Gastroesophageal sphincter (tissue), 3 donors: Measurements from ENCODE around the gene CUBN.

Experiments used
- CTCF ChIP-seq, 4 experiments: fragments of 200-600 bp in 2 of 4; fragments of 450-650 bp in 2 of 4; sonication (generic) in 1 of 4; IDR thresholded peaks; one replicate each; pipeline ENCODE4 v1.5.1; 2017 to 2019; ENCODE audit warnings: antibody characterized with exemption in 4 of 4, mild to moderate bottlenecking in 2 of 4, moderate library complexity in 2 of 4
- POLR2A ChIP-seq, 2 donors: fragments of 450-650 bp; IDR thresholded peaks; one replicate each; pipeline ENCODE4 v1.6.1; 2017; ENCODE audit warnings: antibody characterized with exemption in 2 of 2, mild to moderate bottlenecking in 2 of 2, moderate library complexity in 1 of 2
- POLR2AphosphoS5 ChIP-seq: sonication (generic); formaldehyde crosslinking; IDR thresholded peaks from one replicate; pipeline ENCODE4 v1.6.1; 2017; ENCODE audit warnings: antibody characterized with exemption

- TF ChIP-seq POLR2AphosphoS5 (no peak), POLR2A (IDR thresholded peaks at IDR 0.05) (no peak), CTCF (IDR thresholded peaks at IDR 0.05) (no peak)
Measured at GRCh38 chr10:16991011-16991410, 138.6 kb downstream of the CUBN start.
